GM23338 (cell line): ENCODE results near the gene SRPRA. TPM values are rescaled to one million over a fixed set of nuclear protein-coding genes. Genes with fewer than 3 reads are reported as not detected.

Experiments
- ATAC-seq: fragments of 200-7000 bp; cut with Tn5 transposase; 3 replicates; pipeline ENCODE4 v1.9.1; 2020
- DNase-seq: peaks from one replicate; pipeline ENCODE4 v3.0.0-alpha.2; 2015; ENCODE audit warnings: low spot score
- H2AFZ ChIP-seq: fragments of 200-600 bp; sonication (generic); 2 replicates; pipeline ENCODE4 v1.8.0; 2016; ENCODE audit warnings: antibody characterized with exemption, mild to moderate bottlenecking, moderate library complexity
- H3F3A ChIP-seq: fragments of 200-600 bp; sonication (generic); replicated peaks from 2 replicates; pipeline ENCODE4 v1.8.0; 2017; ENCODE audit warnings: antibody characterized with exemption, mixed run types, low read depth
- H3K27ac ChIP-seq: fragments of 200-600 bp; sonication (generic); 2 replicates; pipeline ENCODE4 v1.6.1; 2016; ENCODE audit warnings: low read depth
- H3K27me3 ChIP-seq: fragments of 200-600 bp; sonication (generic); 2 replicates; pipeline ENCODE4 v1.8.0; 2016; ENCODE audit warnings: mild to moderate bottlenecking, mixed run types, moderate library complexity; ENCODE audit not compliant: insufficient read depth
- H3K36me3 ChIP-seq: fragments of 200-600 bp; sonication (generic); 2 replicates; pipeline ENCODE4 v1.8.0; 2016; ENCODE audit warnings: mild to moderate bottlenecking; ENCODE audit not compliant: insufficient read depth
- H3K4me1 ChIP-seq: fragments of 200-600 bp; sonication (generic); 2 replicates; pipeline ENCODE4 v1.8.0; 2016; ENCODE audit warnings: mild to moderate bottlenecking, moderate library complexity; ENCODE audit not compliant: insufficient read depth
- H3K4me2 ChIP-seq: fragments of 200-600 bp; sonication (generic); 2 replicates; pipeline ENCODE4 v1.7.1; 2017; ENCODE audit warnings: mixed run types
- H3K4me3 ChIP-seq: fragments of 200-600 bp; sonication (generic); 2 replicates; pipeline ENCODE4 v1.6.1; 2016; ENCODE audit warnings: mixed run types
- H3K79me2 ChIP-seq: fragments of 200-600 bp; sonication (generic); replicated peaks from 2 replicates; pipeline ENCODE4 v1.8.0; 2017; ENCODE audit warnings: mild to moderate bottlenecking; ENCODE audit not compliant: insufficient read depth
- H3K9me2 ChIP-seq: fragments of 200-600 bp; sonication (generic); 2 replicates; pipeline ENCODE4 v1.8.0; 2017; ENCODE audit not compliant: insufficient read depth
- H4K20me1 ChIP-seq: fragments of 200-600 bp; sonication (generic); replicated peaks from 2 replicates; pipeline ENCODE4 v1.8.0; 2017; ENCODE audit warnings: mild to moderate bottlenecking; ENCODE audit not compliant: insufficient read depth
- H3K27ac Mint-ChIP-seq: 2 replicates; pipeline ENCODE4 v1.8.0; 2020; ENCODE audit warnings: inconsistent platforms, mild to moderate bottlenecking, moderate library complexity, mixed read lengths
- H3K27me3 Mint-ChIP-seq: 3 replicates; pipeline ENCODE4 v1.8.0; 2022; ENCODE audit warnings: low read depth, mild to moderate bottlenecking, moderate library complexity, mixed read lengths, inconsistent platforms; ENCODE audit not compliant: insufficient read depth, poor library complexity
- H3K36me3 Mint-ChIP-seq: 3 replicates; pipeline ENCODE4 v1.8.0; 2021; ENCODE audit warnings: low read depth, mild to moderate bottlenecking, inconsistent platforms, moderate library complexity, mixed read lengths
- H3K4me1 Mint-ChIP-seq: 3 replicates; pipeline ENCODE4 v1.8.0; 2020; ENCODE audit warnings: mild to moderate bottlenecking, inconsistent platforms, mixed read lengths
- H3K4me3 Mint-ChIP-seq: 3 replicates; pipeline ENCODE4 v1.8.0; 2021; ENCODE audit warnings: moderate library complexity, mild to moderate bottlenecking, inconsistent platforms, mixed read lengths
- H3K9me3 Mint-ChIP-seq: 3 replicates; pipeline ENCODE4 v1.8.0; 2020; ENCODE audit warnings: moderate library complexity, mild to moderate bottlenecking, inconsistent platforms, mixed read lengths
- CREB1 ChIP-seq: fragments of 250-450 bp; sonication (Bioruptor Pico); IDR thresholded peaks from 2 replicates; pipeline ENCODE4 v1.5.0; 2020; ENCODE audit warnings: low read depth, mild to moderate bottlenecking, moderate library complexity
- ETS1 ChIP-seq: IDR thresholded peaks from 2 replicates; pipeline ENCODE4 v1.6.1; 2016; ENCODE audit warnings: antibody characterized with exemption
- EZH2 ChIP-seq: fragments of 200-600 bp; sonication (generic); IDR thresholded peaks from one replicate; pipeline ENCODE4 v1.8.0; 2017; ENCODE audit warnings: antibody characterized with exemption, mild to moderate bottlenecking, low read depth; ENCODE audit not compliant: unreplicated experiment
- EZH2phosphoT487 ChIP-seq: fragments of 200-600 bp; sonication (generic); IDR thresholded peaks from one replicate; pipeline ENCODE4 v1.8.1; 2018; ENCODE audit warnings: antibody characterized with exemption; ENCODE audit not compliant: unreplicated experiment
- JUNB ChIP-seq: IDR thresholded peaks from one replicate; pipeline ENCODE4 v1.6.1; 2016; ENCODE audit warnings: antibody characterized with exemption; ENCODE audit not compliant: unreplicated experiment
- NANOG ChIP-seq: IDR thresholded peaks from 2 replicates; pipeline ENCODE4 v1.6.1; 2016; ENCODE audit warnings: antibody characterized with exemption, borderline replicate concordance
- POLR2AphosphoS5 ChIP-seq: IDR thresholded peaks from 2 replicates; pipeline ENCODE4 v1.6.1; 2016; ENCODE audit warnings: antibody characterized with exemption, low read depth
- STAT1 ChIP-seq: IDR thresholded peaks from one replicate; pipeline ENCODE4 v1.6.1; 2016; ENCODE audit warnings: antibody characterized with exemption; ENCODE audit not compliant: unreplicated experiment
- ZNF331 ChIP-seq: fragments of 250-450 bp; sonication (Bioruptor Pico); IDR thresholded peaks from 2 replicates; pipeline ENCODE4 v1.5.0; 2020; ENCODE audit warnings: low read depth, mild to moderate bottlenecking, moderate library complexity
- polyA plus RNA-seq: library from polyadenylated mRNA; unstranded; fragments of >200 nt; fragmentation: Nextera tagmentation; extraction: Ambion mirVana; gene quantifications from 2 replicates; pipeline ENCODE4 v1.2.1, GENCODE V29; 2016
- total RNA-seq: library from RNA; depleted of rRNA; stranded (reverse); fragments of >200 nt; shearing (Covaris generic); gene quantifications from 2 replicates; pipeline ENCODE4 v1.2.3, GENCODE V29; 2014
- TF ChIP-seq, protein P1 (sequence below): fragments of 250-450 bp; sonication (Bioruptor Pico); IDR thresholded peaks from 2 replicates; pipeline ENCODE4 v1.5.0; 2020; ENCODE audit warnings: mild to moderate bottlenecking, moderate library complexity

Gene SRPRA
- total and polyA plus RNA-seq, 2 experiments from 2014 or later: 27.1 to 53.2 TPM

- peaks cover 8% of the 10 kb centered on the region for H3K27me3 Mint-ChIP-seq
- peaks cover 29% of the 10 kb centered on the region for H3K36me3 Mint-ChIP-seq
- Histone ChIP-seq H3K27me3 (no peaks in the 10 kb centered on the region), H3K4me3 (no peak overlapping the region), H4K20me1 (peaks cover 11% of the 10 kb centered on the region; the same call in 1 of the 2 replicates), H3K36me3 (0 out of 2 replicates have a peak, but pooled peaks cover 3% of the 10 kb centered on the region), H3K27ac (no peak overlapping the region), H3F3A (no peaks in the 10 kb centered on the region), H3K9me2 (no peaks in the 10 kb centered on the region), H3K79me2 (peaks cover 90% of the 10 kb centered on the region), H3K4me1 (no peaks in the 10 kb centered on the region), H2AFZ (no peak overlapping the region), H3K4me2 (no peak overlapping the region)
- H3K4me3 Mint-ChIP-seq: no peak overlapping the region
- peaks cover 22% of the 10 kb centered on the region for H3K9me3 Mint-ChIP-seq
- DNase-seq (no peak), ATAC-seq (no peak)
- no peak overlapping the region for H3K27ac Mint-ChIP-seq
- TF ChIP-seq ZNF331 (CRISPR knock-in tag) (no peak), ETS1 (no peak), EZH2 (no peak), NANOG (no peak), CREB1 (no peak), STAT1 (no peak), POLR2AphosphoS5 (no peak), JUNB (no peak), EZH2phosphoT487 (no peak)
- TF ChIP-seq, protein P1, sequence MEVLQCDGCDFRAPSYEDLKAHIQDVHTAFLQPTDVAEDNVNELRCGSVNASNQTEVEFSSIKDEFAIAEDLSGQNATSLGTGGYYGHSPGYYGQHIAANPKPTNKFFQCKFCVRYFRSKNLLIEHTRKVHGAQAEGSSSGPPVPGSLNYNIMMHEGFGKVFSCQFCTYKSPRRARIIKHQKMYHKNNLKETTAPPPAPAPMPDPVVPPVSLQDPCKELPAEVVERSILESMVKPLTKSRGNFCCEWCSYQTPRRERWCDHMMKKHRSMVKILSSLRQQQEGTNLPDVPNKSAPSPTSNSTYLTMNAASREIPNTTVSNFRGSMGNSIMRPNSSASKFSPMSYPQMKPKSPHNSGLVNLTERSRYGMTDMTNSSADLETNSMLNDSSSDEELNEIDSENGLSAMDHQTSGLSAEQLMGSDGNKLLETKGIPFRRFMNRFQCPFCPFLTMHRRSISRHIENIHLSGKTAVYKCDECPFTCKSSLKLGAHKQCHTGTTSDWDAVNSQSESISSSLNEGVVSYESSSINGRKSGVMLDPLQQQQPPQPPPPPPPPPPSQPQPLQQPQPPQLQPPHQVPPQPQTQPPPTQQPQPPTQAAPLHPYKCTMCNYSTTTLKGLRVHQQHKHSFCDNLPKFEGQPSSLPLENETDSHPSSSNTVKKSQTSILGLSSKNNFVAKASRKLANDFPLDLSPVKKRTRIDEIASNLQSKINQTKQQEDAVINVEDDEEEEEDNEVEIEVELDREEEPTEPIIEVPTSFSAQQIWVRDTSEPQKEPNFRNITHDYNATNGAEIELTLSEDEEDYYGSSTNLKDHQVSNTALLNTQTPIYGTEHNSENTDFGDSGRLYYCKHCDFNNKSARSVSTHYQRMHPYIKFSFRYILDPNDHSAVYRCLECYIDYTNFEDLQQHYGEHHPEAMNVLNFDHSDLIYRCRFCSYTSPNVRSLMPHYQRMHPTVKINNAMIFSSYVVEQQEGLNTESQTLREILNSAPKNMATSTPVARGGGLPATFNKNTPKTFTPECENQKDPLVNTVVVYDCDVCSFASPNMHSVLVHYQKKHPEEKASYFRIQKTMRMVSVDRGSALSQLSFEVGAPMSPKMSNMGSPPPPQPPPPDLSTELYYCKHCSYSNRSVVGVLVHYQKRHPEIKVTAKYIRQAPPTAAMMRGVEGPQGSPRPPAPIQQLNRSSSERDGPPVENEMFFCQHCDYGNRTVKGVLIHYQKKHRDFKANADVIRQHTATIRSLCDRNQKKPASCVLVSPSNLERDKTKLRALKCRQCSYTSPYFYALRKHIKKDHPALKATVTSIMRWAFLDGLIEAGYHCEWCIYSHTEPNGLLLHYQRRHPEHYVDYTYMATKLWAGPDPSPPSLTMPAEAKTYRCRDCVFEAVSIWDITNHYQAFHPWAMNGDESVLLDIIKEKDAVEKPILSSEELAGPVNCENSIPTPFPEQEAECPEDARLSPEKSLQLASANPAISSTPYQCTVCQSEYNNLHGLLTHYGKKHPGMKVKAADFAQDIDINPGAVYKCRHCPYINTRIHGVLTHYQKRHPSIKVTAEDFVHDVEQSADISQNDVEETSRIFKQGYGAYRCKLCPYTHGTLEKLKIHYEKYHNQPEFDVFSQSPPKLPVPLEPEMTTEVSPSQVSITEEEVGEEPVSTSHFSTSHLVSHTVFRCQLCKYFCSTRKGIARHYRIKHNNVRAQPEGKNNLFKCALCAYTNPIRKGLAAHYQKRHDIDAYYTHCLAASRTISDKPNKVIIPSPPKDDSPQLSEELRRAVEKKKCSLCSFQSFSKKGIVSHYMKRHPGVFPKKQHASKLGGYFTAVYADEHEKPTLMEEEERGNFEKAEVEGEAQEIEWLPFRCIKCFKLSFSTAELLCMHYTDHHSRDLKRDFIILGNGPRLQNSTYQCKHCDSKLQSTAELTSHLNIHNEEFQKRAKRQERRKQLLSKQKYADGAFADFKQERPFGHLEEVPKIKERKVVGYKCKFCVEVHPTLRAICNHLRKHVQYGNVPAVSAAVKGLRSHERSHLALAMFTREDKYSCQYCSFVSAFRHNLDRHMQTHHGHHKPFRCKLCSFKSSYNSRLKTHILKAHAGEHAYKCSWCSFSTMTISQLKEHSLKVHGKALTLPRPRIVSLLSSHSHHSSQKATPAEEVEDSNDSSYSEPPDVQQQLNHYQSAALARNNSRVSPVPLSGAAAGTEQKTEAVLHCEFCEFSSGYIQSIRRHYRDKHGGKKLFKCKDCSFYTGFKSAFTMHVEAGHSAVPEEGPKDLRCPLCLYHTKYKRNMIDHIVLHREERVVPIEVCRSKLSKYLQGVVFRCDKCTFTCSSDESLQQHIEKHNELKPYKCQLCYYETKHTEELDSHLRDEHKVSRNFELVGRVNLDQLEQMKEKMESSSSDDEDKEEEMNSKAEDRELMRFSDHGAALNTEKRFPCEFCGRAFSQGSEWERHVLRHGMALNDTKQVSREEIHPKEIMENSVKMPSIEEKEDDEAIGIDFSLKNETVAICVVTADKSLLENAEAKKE (CRISPR knock-in tag): no peak
- H3K4me1 Mint-ChIP-seq: no peaks in the 10 kb centered on the region
Observed at GRCh38 chr11:126225295-126225665, 43.4 kb downstream of the SRPRA start.
